Fibroblast of skin of right biceps (primary cell): ENCODE measurements around the gene FANCE.
A peak's percentile ranks its signal among the peaks of the same experiment; 100 is the strongest.
"Not testable (repeated sequence)": the region's sequence is repeated elsewhere in the genome, so short reads cannot be mapped to it uniquely, and the experiment has no call there.

Source experiments
- DNase-seq: peaks from one replicate; pipeline ENCODE4 v3.0.0-alpha.2; 2013

Gene FANCE

GRCh38 chr6:35500782-35501181 lies 48.6 kb downstream of the FANCE start:
- DNase-seq = peak; percentile 73

- no peak for DNase-seq
Observed at GRCh38 chr6:35501784-35502183, 49.6 kb downstream of the FANCE start.

- no peak for DNase-seq
Observed at GRCh38 chr6:35503534-35503933, 51.4 kb downstream of the FANCE start.

GRCh38 chr6:35505999-35506412 lies 53.9 kb downstream of the FANCE start:
- no peak for DNase-seq

- DNase-seq = no peak
Observed at GRCh38 chr6:35506536-35506935, 54.4 kb downstream of the FANCE start.

GRCh38 chr6:35507221-35507620 lies 55.1 kb downstream of the FANCE start:
- no peak for DNase-seq

- DNase-seq = no peak
Observed at GRCh38 chr6:35508027-35508426, 55.9 kb downstream of the FANCE start.

GRCh38 chr6:35508542-35508941 lies 56.4 kb downstream of the FANCE start:
- DNase-seq = no peak

- no peak for DNase-seq
Observed at GRCh38 chr6:35510916-35511561, 58.9 kb downstream of the FANCE start.

- no peak for DNase-seq
Observed at GRCh38 chr6:35511562-35511941, 59.4 kb downstream of the FANCE start.

- DNase-seq = no peak
Observed at GRCh38 chr6:35512006-35512405, 59.9 kb downstream of the FANCE start.

- DNase-seq = no peak
Observed at GRCh38 chr6:35512740-35513139, 60.6 kb downstream of the FANCE start, which contains the start of gene TULP1. TULP1 (minus strand) TSS chr6:35512896; CDS start chr6:35512858, 38 bp downstream.

GRCh38 chr6:35514587-35514986 lies 62.4 kb downstream of the FANCE start:
- DNase-seq = no peak

GRCh38 chr6:35515939-35516338 lies 63.8 kb downstream of the FANCE start:
- DNase-seq = not testable (repeated sequence)
